ENCODE results near the gene WIPF1. TPM values are rescaled to one million over a fixed set of nuclear protein-coding genes. Genes with fewer than 3 reads are reported as not detected.
A peak's percentile ranks its signal among the peaks of the same experiment; 100 is the strongest.

Gene WIPF1
- total RNA-seq, 4 donors from 2014 or later = 31.5 to 61.5 (median 36.3) TPM

GRCh38 chr2:174594456-174594855 is 3.1 kb downstream of the WIPF1 start:
- intact Hi-C loops (cut with DNase I) = no loop called here

GRCh38 chr2:174593574-174594203 is 3.9 kb downstream of the WIPF1 start:
- Histone ChIP-seq H3K4me3 (peak overlapping the region in 2 of 4 donors; percentile 28 to 34), H3K27me3 (no peaks in the 10 kb centered on the region), H3K27ac (replicated peaks in 1 of 4) (peak overlapping the region; percentile 15 to 56 (median 34)), H3K4me1 (peaks cover 8 to 76% (median 66%) of the 10 kb centered on the region in 4 donors), H3K36me3 (no peaks in the 10 kb centered on the region), H3K9me3 (no peaks in the 10 kb centered on the region)
- intact Hi-C loops (cut with DNase I) = no loop called here
- WGBS = 42% methylated on average over 6 of the region's 6 CpGs
- DNase-seq (ENCODE audit: extremely low spot score) = no peak
- TF ChIP-seq POLR2AphosphoS5 (IDR thresholded peaks at IDR 0.05) = peak; percentile 22 to 35
- TF ChIP-seq EP300 (IDR thresholded peaks at IDR 0.05) = no peak

More at GRCh38 chr2:174594456-174594855, 3.1 kb downstream of the WIPF1 start:
- DNase-seq (ENCODE audit: extremely low spot score) = no peak
- Histone ChIP-seq H3K36me3 (no peaks in the 10 kb centered on the region), H3K27me3 (no peaks in the 10 kb centered on the region), H3K4me3 (peak overlapping the region in 1 of 4 donors; percentile 34), H3K27ac (replicated peaks in 1 of 4) (peak overlapping the region in 3 of 4 donors; percentile 15 to 56 (median 52)), H3K9me3 (no peaks in the 10 kb centered on the region), H3K4me1 (peaks cover 8 to 74% (median 60%) of the 10 kb centered on the region in 4 donors)
- TF ChIP-seq EP300 (IDR thresholded peaks at IDR 0.05) (no peak), CTCF (IDR thresholded peaks at IDR 0.05) (no peak), POLR2AphosphoS5 (IDR thresholded peaks at IDR 0.05) (no peak), POLR2A (IDR thresholded peaks at IDR 0.05; ENCODE audit: low read depth) (no peak)
- WGBS = 87% methylated on average over 2 of the region's 2 CpGs

GRCh38 chr2:174593041-174593440 is 4.6 kb downstream of the WIPF1 start:
- Histone ChIP-seq H3K9me3 (no peaks in the 10 kb centered on the region), H3K27me3 (no peaks in the 10 kb centered on the region), H3K4me3 (no peak overlapping the region), H3K36me3 (no peaks in the 10 kb centered on the region), H3K4me1 (peaks cover 8 to 77% (median 68%) of the 10 kb centered on the region in 4 donors), H3K27ac (replicated peaks in 1 of 4) (no peak overlapping the region)
- intact Hi-C loops (cut with DNase I) = no loop called here
- no peak for TF ChIP-seq POLR2AphosphoS5 (IDR thresholded peaks at IDR 0.05)
- no peak for TF ChIP-seq EP300 (IDR thresholded peaks at IDR 0.05)
- no peak for TF ChIP-seq CTCF (IDR thresholded peaks at IDR 0.05)
- no peak for TF ChIP-seq POLR2A (IDR thresholded peaks at IDR 0.05; ENCODE audit: low read depth)
- DNase-seq (ENCODE audit: extremely low spot score) = no peak

- Histone ChIP-seq H3K27ac (replicated peaks in 1 of 4) (no peak overlapping the region), H3K27me3 (no peaks in the 10 kb centered on the region), H3K4me1 (peaks cover 8 to 77% (median 67%) of the 10 kb centered on the region in 4 donors), H3K36me3 (no peaks in the 10 kb centered on the region), H3K4me3 (no peak overlapping the region), H3K9me3 (no peaks in the 10 kb centered on the region)
- intact Hi-C loops (cut with DNase I) = no loop called here
- 85% methylated on average over 3 of the region's 5 CpGs for WGBS
- DNase-seq (ENCODE audit: extremely low spot score) = no peak
- TF ChIP-seq POLR2AphosphoS5 (IDR thresholded peaks at IDR 0.05) (no peak), CTCF (IDR thresholded peaks at IDR 0.05) (no peak), EP300 (IDR thresholded peaks at IDR 0.05) (no peak), POLR2A (IDR thresholded peaks at IDR 0.05; ENCODE audit: low read depth) (no peak)
Observed at GRCh38 chr2:174591740-174592139, 5.9 kb downstream of the WIPF1 start.

- 68% methylated on average over 5 of the region's 5 CpGs for WGBS
- intact Hi-C loops (cut with DNase I) = no loop called here
- Histone ChIP-seq H3K4me1 (peaks cover 8 to 74% (median 63%) of the 10 kb centered on the region in 4 donors), H3K36me3 (no peaks in the 10 kb centered on the region), H3K9me3 (no peaks in the 10 kb centered on the region), H3K27me3 (no peaks in the 10 kb centered on the region), H3K27ac (replicated peaks in 1 of 4) (no peak overlapping the region), H3K4me3 (no peak overlapping the region)
- TF ChIP-seq POLR2AphosphoS5 (IDR thresholded peaks at IDR 0.05) (no peak), CTCF (IDR thresholded peaks at IDR 0.05) (no peak), EP300 (IDR thresholded peaks at IDR 0.05) (no peak), POLR2A (IDR thresholded peaks at IDR 0.05; ENCODE audit: low read depth) (no peak)
- no peak for DNase-seq (ENCODE audit: extremely low spot score)
Observed at GRCh38 chr2:174590928-174591648, 6.5 kb downstream of the WIPF1 start.

All from esophagus muscularis mucosa (tissue), 4 donors.